SW480 (cell line): ENCODE results near the gene ALG14.
"Not testable (repeated sequence)": the region's sequence is repeated elsewhere in the genome, so short reads cannot be mapped to it uniquely, and the experiment has no call there.

Experiments used
- DNase-seq: peaks from one replicate; pipeline ENCODE4 v3.0.0-alpha.2; 2016; ENCODE audit warnings: low spot score

Gene ALG14

GRCh38 chr1:94953746-94954145, 119.0 kb downstream of the ALG14 start:
- no peak for DNase-seq

GRCh38 chr1:94953107-94953506, 119.6 kb downstream of the ALG14 start:
- no peak for DNase-seq

GRCh38 chr1:94952539-94952938, 120.2 kb downstream of the ALG14 start:
- no peak for DNase-seq

- DNase-seq, result no peak
Measured at GRCh38 chr1:94951509-94952208, 121.1 kb downstream of the ALG14 start.

GRCh38 chr1:94951046-94951445, 121.7 kb downstream of the ALG14 start:
- no peak for DNase-seq

- peak; percentile 72 for DNase-seq
Measured at GRCh38 chr1:94949681-94950661, 122.8 kb downstream of the ALG14 start.

GRCh38 chr1:94947437-94947836, 125.3 kb downstream of the ALG14 start:
- no peak for DNase-seq

GRCh38 chr1:94946886-94947285, 125.9 kb downstream of the ALG14 start:
- no peak for DNase-seq

GRCh38 chr1:94942171-94943128, 130.3 kb downstream of the ALG14 start:
- no peak for DNase-seq

GRCh38 chr1:94941480-94941879, 131.3 kb downstream of the ALG14 start:
- not testable (repeated sequence) for DNase-seq

GRCh38 chr1:94940738-94941137, 132.0 kb downstream of the ALG14 start:
- DNase-seq, result no peak

- DNase-seq, result no peak
Measured at GRCh38 chr1:94937820-94938219, 134.9 kb downstream of the ALG14 start.

- DNase-seq, result no peak
Measured at GRCh38 chr1:94936861-94937620, 135.7 kb downstream of the ALG14 start.

- no peak for DNase-seq
Measured at GRCh38 chr1:94935476-94935875, 137.3 kb downstream of the ALG14 start.

- DNase-seq, result no peak
Measured at GRCh38 chr1:94935034-94935433, 137.7 kb downstream of the ALG14 start.

GRCh38 chr1:94934551-94934950, 138.2 kb downstream of the ALG14 start:
- DNase-seq, result no peak

GRCh38 chr1:94931254-94931841, 141.4 kb downstream of the ALG14 start:
- DNase-seq, result no peak

- no peak for DNase-seq
Measured at GRCh38 chr1:94929351-94930217, 143.2 kb downstream of the ALG14 start.

GRCh38 chr1:94928293-94928939, 144.3 kb downstream of the ALG14 start:
- DNase-seq, result no peak
